Ishikawa (cell line): ENCODE data around the gene GLYATL3.

Experiments used
- EGR1 ChIP-seq: IDR thresholded peaks from 2 replicates; pipeline ENCODE4 v1.6.1; 2012
- EP300 ChIP-seq: IDR thresholded peaks from 2 replicates; pipeline ENCODE4 v1.6.1; 2012; ENCODE audit warnings: borderline replicate concordance
- NFIC ChIP-seq: IDR thresholded peaks from 2 replicates; pipeline ENCODE4 v1.6.1; 2012
- RAD21 ChIP-seq: IDR thresholded peaks from 2 replicates; pipeline ENCODE4 v1.6.1; 2012; ENCODE audit warnings: low read depth
- TCF12 ChIP-seq: IDR thresholded peaks from 2 replicates; pipeline ENCODE4 v1.6.1; 2012; ENCODE audit warnings: low read depth
- YY1 ChIP-seq: IDR thresholded peaks from 2 replicates; pipeline ENCODE4 v1.6.1; 2012; ENCODE audit warnings: low read depth

DNA sequence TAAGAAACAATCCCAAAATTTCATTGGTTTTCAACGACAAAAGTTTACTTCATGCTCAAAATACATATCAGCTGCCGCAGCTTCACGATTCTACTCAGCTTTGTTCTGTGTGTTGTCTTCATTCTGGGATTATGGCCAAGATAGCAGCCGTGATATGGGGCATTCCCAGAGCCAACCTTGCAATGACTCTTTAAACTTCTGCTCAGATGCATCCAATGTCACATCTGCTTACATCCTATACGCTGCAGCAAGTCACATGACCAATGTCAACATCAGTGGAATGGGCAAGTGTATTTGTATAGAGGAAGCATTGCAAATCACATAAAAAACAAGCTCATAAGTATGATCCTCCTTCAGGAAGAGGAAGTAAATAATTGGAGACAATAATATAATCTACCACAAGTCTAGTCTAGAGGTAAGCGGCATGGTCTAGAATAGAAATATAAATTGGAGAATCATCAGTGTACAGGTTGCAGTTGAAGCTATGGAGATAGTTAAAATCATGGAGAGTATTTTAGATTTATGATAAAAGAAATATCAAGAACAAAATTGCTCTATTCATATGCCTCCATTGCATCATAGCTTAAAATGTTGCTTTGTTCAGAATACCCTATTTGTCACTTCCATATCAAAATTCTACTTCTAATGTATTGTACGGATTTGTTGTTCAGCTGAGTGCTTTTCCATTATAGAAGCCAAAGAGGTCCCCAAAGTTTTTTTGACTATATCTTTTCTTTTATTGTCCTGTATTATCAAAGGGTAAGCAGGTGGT, 43.5 kb downstream of the GLYATL3 start:
- TF ChIP-seq RAD21, result no peak
- no peak for TF ChIP-seq NFIC
- TF ChIP-seq TCF12, result no peak
- TF ChIP-seq EP300, result no peak
- TF ChIP-seq YY1, result no peak
- no peak for TF ChIP-seq EGR1
